NCI-H2196 (cell line): ENCODE results near the gene SVEP1.

Experiments
- DNase-seq: peaks from one replicate; lab custom pipeline; 2025; ENCODE audit not compliant: unreplicated experiment; lab: John Stamatoyannopoulos, UW

Gene SVEP1

GRCh38 chr9:110327716-110328115, 251.8 kb downstream of the SVEP1 start:
- DNase-seq = no peak

DNA sequence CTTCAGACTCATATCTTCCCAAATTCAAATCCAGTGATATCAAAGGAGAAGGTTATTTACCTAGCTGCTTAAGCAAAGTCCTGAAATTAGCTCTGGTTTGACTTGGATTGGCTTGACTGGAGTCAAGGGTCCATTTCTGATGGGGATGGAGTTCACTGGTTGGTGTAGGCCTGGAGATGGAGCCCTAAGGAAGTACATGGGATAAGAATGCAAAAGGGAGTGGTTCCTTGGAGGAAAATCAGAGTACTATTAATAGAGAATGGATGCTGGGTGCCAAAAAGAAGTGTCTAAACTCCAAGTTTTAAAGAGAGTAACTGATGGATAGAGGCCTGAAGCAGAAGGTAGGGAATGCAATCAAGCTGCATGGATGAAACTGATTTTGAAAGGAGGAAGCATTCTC, 255.7 kb downstream of the SVEP1 start:
- no peak for DNase-seq

- no peak for DNase-seq
These were observed 258.7 kb downstream of the SVEP1 start for GRCh38 chr9:110320651-110321445.

DNA sequence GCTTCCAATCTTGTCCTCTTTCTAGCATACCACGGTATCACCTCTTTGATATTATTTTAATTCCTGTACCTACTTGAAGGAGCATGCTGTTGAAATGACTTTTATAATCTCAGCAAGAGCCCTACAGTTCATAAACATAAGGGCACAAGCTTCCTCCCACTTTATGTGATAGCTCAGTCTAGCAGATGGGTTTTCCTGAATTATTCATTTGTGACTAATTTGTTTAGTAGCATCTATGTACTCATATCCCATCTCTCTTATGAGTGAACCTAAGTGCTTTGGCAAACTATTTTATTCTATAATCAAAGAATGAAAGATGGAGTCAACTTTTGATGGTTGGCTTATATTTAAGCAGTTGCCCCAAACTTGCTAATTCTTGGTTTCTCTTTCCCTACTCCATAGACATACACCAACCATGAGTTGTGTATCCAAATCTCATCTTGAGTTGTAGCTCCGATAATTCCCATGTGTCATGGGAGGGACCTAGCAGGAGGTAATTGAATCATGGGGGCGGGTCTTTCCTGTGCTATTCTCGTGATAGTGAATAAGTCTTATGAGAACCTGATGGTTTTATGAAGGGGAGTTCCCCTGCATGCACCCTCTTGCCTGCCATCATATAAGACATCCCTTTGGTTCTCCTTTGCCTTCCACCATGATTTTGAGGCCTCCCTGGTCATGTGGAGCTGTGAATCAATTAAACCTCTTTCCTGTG, 259.6 kb downstream of the SVEP1 start:
- DNase-seq = no peak

DNA sequence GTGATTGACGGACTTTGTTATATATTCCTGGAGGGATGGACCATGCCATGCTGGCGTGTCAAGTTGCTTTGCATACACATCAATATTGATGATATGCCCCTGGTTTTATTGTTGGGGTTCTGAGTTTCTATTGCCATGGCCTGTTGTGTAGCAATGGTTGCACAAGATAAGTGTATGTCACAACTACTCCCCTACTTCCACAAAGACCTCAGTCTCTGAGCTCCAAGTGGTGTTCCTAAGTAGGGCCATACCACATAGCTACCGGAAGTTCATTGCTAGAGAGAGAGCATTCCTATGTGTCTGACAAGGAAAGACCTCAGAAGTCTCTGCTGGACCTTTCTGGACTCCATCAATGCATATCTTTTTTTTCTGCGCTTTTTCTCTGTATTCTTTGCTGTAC, 261.6 kb downstream of the SVEP1 start:
- no peak for DNase-seq

GRCh38 chr9:110316261-110317075, 263.1 kb downstream of the SVEP1 start:
- no peak for DNase-seq
